Tibial nerve (tissue), 4 donors: Measurements from ENCODE around the gene DMGDH.

Experiments used
- CTCF ChIP-seq, 5 experiments: fragments of 200-600 bp in 3 of 5; fragments of 450-650 bp in 2 of 5; sonication (generic) in 3 of 5; IDR thresholded peaks; one replicate each; pipeline ENCODE4 v1.5.1; 2016 to 2019; ENCODE audit warnings: antibody characterized with exemption in 5 of 5, mild to moderate bottlenecking in 3 of 5, moderate library complexity in 2 of 5
- EP300 ChIP-seq, 2 donors: sonication (generic); formaldehyde crosslinking; IDR thresholded peaks; one replicate each; pipeline ENCODE4 v1.6.1; 2017; ENCODE audit warnings: antibody characterized with exemption in 2 of 2, mild to moderate bottlenecking in 1 of 2
- POLR2A ChIP-seq, 2 donors: fragments of 450-650 bp; IDR thresholded peaks; one replicate each; pipeline ENCODE4 v1.6.1; 2017; ENCODE audit warnings: antibody characterized with exemption in 2 of 2, mild to moderate bottlenecking in 2 of 2, moderate library complexity in 2 of 2

- TF ChIP-seq CTCF (IDR thresholded peaks at IDR 0.05) (no peak), POLR2A (IDR thresholded peaks at IDR 0.05) (peak in 1 of 2 donors; percentile 12), EP300 (IDR thresholded peaks at IDR 0.05) (no peak)
These were observed 83.7 kb downstream of the DMGDH start for GRCh38 chr5:78985725-78986223.
